H9 (cell line): Measurements from ENCODE around the gene ASGR1. TPM values are rescaled to one million over a fixed set of nuclear protein-coding genes. Genes with fewer than 3 reads are reported as not detected.

Experiments
- DNase-seq: peaks from one replicate; pipeline ENCODE4 v3.0.0-alpha.2; 2017
- H2AFZ ChIP-seq: one replicate; pipeline ENCODE4 v1.6.1; 2013; ENCODE audit warnings: mild to moderate bottlenecking, low read length, control low read depth, moderate library complexity
- H2AK5ac ChIP-seq: 2 replicates; pipeline ENCODE4 v1.6.1; 2013; ENCODE audit warnings: low read length, control low read depth, mixed read lengths; ENCODE audit not compliant: insufficient read length
- H2BK120ac ChIP-seq: one replicate; pipeline ENCODE4 v1.6.1; 2013; ENCODE audit warnings: low read depth, mild to moderate bottlenecking, low read length, control low read depth, inconsistent platforms; ENCODE audit not compliant: poor library complexity, severe bottlenecking
- H2BK12ac ChIP-seq: 2 replicates; pipeline ENCODE4 v1.6.1; 2013; ENCODE audit warnings: low read length, control low read depth, mixed read lengths, low read depth; ENCODE audit not compliant: insufficient read length
- H2BK15ac ChIP-seq: 2 replicates; pipeline ENCODE4 v1.6.1; 2013; ENCODE audit warnings: low read depth, low read length, control low read depth
- H2BK20ac ChIP-seq: one replicate; pipeline ENCODE4 v1.6.1; 2013; ENCODE audit warnings: low read depth, mild to moderate bottlenecking, low read length, control low read depth, inconsistent platforms; ENCODE audit not compliant: poor library complexity, severe bottlenecking
- H2BK5ac ChIP-seq: 2 replicates; pipeline ENCODE4 v1.6.1; 2013; ENCODE audit warnings: low read length, control low read depth, mixed read lengths; ENCODE audit not compliant: insufficient read length
- H3K14ac ChIP-seq: 2 replicates; pipeline ENCODE4 v1.6.1; 2013; ENCODE audit warnings: low read length, control low read depth; ENCODE audit not compliant: insufficient read depth
- H3K18ac ChIP-seq: 2 replicates; pipeline ENCODE4 v1.6.1; 2013; ENCODE audit warnings: low read depth, mild to moderate bottlenecking, mixed read lengths, low read length, control low read depth; ENCODE audit not compliant: insufficient read length
- H3K23ac ChIP-seq: 2 replicates; pipeline ENCODE4 v1.6.1; 2013; ENCODE audit warnings: low read length, control low read depth, mixed read lengths, low read depth; ENCODE audit not compliant: insufficient read length
- H3K23me2 ChIP-seq: 2 replicates; pipeline ENCODE4 v1.6.1; 2013; ENCODE audit warnings: low read depth, mild to moderate bottlenecking, mixed read lengths, low read length, control low read depth; ENCODE audit not compliant: insufficient read length, poor library complexity, severe bottlenecking
- H3K27ac ChIP-seq: 2 replicates; pipeline ENCODE4 v1.5.1; 2013; ENCODE audit warnings: low read length, control low read depth, mixed read lengths, low read depth; ENCODE audit not compliant: insufficient read length
- H3K27me3 ChIP-seq: 2 replicates; pipeline ENCODE4 v1.6.1; 2013; ENCODE audit warnings: low read length, control low read depth, inconsistent platforms; ENCODE audit not compliant: insufficient read depth
- H3K4ac ChIP-seq: 2 replicates; pipeline ENCODE4 v1.6.1; 2013; ENCODE audit warnings: low read depth, mild to moderate bottlenecking, control low read depth, inconsistent platforms, low read length, moderate library complexity
- H3K4me1 ChIP-seq: 2 replicates; pipeline ENCODE4 v1.6.1; 2013; ENCODE audit warnings: low read length, control low read depth, inconsistent platforms; ENCODE audit not compliant: insufficient read depth
- H3K4me2 ChIP-seq: 2 replicates; pipeline ENCODE4 v1.6.1; 2013; ENCODE audit warnings: low read length, control low read depth, mixed read lengths; ENCODE audit not compliant: insufficient read length, insufficient read depth
- H3K56ac ChIP-seq: 2 replicates; pipeline ENCODE4 v1.6.1; 2013; ENCODE audit warnings: low read depth, mild to moderate bottlenecking, mixed read lengths, low read length, control low read depth; ENCODE audit not compliant: insufficient read length
- H3K79me1 ChIP-seq: 2 replicates; pipeline ENCODE4 v1.6.1; 2013; ENCODE audit warnings: low read depth, mild to moderate bottlenecking, moderate library complexity, low read length, control low read depth, inconsistent platforms; ENCODE audit not compliant: insufficient read depth, poor library complexity, severe bottlenecking
- H3K79me2 ChIP-seq: 2 replicates; pipeline ENCODE4 v1.6.1; 2013; ENCODE audit warnings: low read length, control low read depth, inconsistent platforms; ENCODE audit not compliant: insufficient read depth
- H3K9ac ChIP-seq: 2 replicates; pipeline ENCODE4 v1.6.1; 2013; ENCODE audit warnings: low read length, control low read depth, mixed read lengths; ENCODE audit not compliant: insufficient read length; ENCODE audit errors: extremely low read depth
- H3K9me3 ChIP-seq: one replicate; pipeline ENCODE4 v1.6.1; 2013; ENCODE audit warnings: low read depth, low read length, inconsistent platforms; ENCODE audit not compliant: control insufficient read depth
- H3T11ph ChIP-seq: one replicate; pipeline ENCODE4 v1.6.1; 2013; ENCODE audit warnings: mild to moderate bottlenecking, low read length, control low read depth, inconsistent platforms
- H4K20me1 ChIP-seq: one replicate; pipeline ENCODE4 v1.6.1; 2013; ENCODE audit not compliant: control insufficient read depth, insufficient read length, insufficient read depth
- H4K5ac ChIP-seq: 2 replicates; pipeline ENCODE4 v1.6.1; 2013; ENCODE audit warnings: low read depth, mild to moderate bottlenecking, mixed read lengths, low read length, control low read depth; ENCODE audit not compliant: insufficient read length
- H4K8ac ChIP-seq: replicated peaks from 2 replicates; pipeline ENCODE4 v1.6.1; 2013; ENCODE audit warnings: low read length, control low read depth, mixed read lengths, low read depth; ENCODE audit not compliant: insufficient read length
- H4K91ac ChIP-seq: 2 replicates; pipeline ENCODE4 v1.6.1; 2013; ENCODE audit warnings: low read depth, mild to moderate bottlenecking, moderate library complexity, mixed read lengths, low read length, control low read depth; ENCODE audit not compliant: insufficient read length
- H3K27ac Mint-ChIP-seq, 3 experiments: 2 replicates in 2 of 3; 3 replicates in 1 of 3; pipeline ENCODE4 v1.8.0; 2020 to 2021; ENCODE audit warnings: mixed read lengths in 3 of 3, mild to moderate bottlenecking in 1 of 3, moderate library complexity in 1 of 3
- H3K27me3 Mint-ChIP-seq: 2 replicates; pipeline ENCODE4 v1.8.0; 2021; ENCODE audit warnings: low read depth, mild to moderate bottlenecking, moderate library complexity, mixed read lengths
- H3K36me3 Mint-ChIP-seq, 3 experiments: 2 replicates in 2 of 3; 3 replicates in 1 of 3; pipeline ENCODE4 v1.8.0; 2020 to 2021; ENCODE audit warnings: low read depth in 3 of 3, mixed read lengths in 3 of 3; ENCODE audit not compliant: insufficient read depth in 1 of 3
- H3K4me1 Mint-ChIP-seq, 2 experiments: 2 replicates each; pipeline ENCODE4 v1.8.0; 2020; ENCODE audit warnings: mixed read lengths in 2 of 2
- H3K4me3 Mint-ChIP-seq, 2 experiments: 2 replicates in 1 of 2; 3 replicates in 1 of 2; pipeline ENCODE4 v1.8.0; 2020 to 2021; ENCODE audit warnings: mild to moderate bottlenecking in 2 of 2, mixed read lengths in 2 of 2, moderate library complexity in 1 of 2
- H3K9me3 Mint-ChIP-seq, 2 experiments: 2 replicates in 1 of 2; 3 replicates in 1 of 2; pipeline ENCODE4 v1.8.0; 2020; ENCODE audit warnings: mild to moderate bottlenecking in 2 of 2, mixed read lengths in 2 of 2, moderate library complexity in 1 of 2
- CTCF ChIP-seq: fragments of 200-600 bp; sonication (generic); conservative IDR thresholded peaks from 3 replicates; pipeline ENCODE4 v1.8.0; 2021; ENCODE audit warnings: antibody characterized with exemption, mild to moderate bottlenecking
- WGBS: extraction: QIAGEN DNeasy Blood & Tissue Kit; methylation state at CpG from one replicate; pipeline ENCODE4 v1.1.7; 2013; ENCODE audit warnings: missing lambda C conversion rate, low lambda C conversion rate, mixed read lengths; ENCODE audit not compliant: insufficient read length; ENCODE audit errors: extremely low coverage; 5-methylcytosine and 5-hydroxymethylcytosine counted together
- total RNA-seq: library from RNA; stranded (reverse); gene quantifications from 2 replicates; pipeline ENCODE4 v1.2.1, GENCODE V29; 2021

ASGR1 gene
- total RNA-seq, 1 experiment from 2014 or later = 5.9 TPM

GRCh38 chr17:7196651-7197401, 17.7 kb upstream of the ASGR1 start:
- Mint-ChIP-seq H3K27me3 (no peaks in the 10 kb centered on the region), H3K27ac (no peak overlapping the region; a peak in 1 of 7 replicates), H3K9me3 (no peaks in the 10 kb centered on the region), H3K4me1 (peaks cover 0 to 3% of the 10 kb centered on the region in 2 experiments; a peak in 1 of 4 replicates), H3K4me3 (no peak overlapping the region), H3K36me3 (peaks cover 44 to 77% (median 64%) of the 10 kb centered on the region in 3 experiments)
- TF ChIP-seq CTCF = no peak
- Histone ChIP-seq H4K5ac (no peak overlapping the region), H3K4ac (no peak overlapping the region), H3K4me2 (no peak overlapping the region), H3K27me3 (no peaks in the 10 kb centered on the region), H3K23ac (no peak overlapping the region), H3K56ac (no peak overlapping the region), H4K8ac (no peak overlapping the region), H4K91ac (no peak overlapping the region), H2AFZ (no peak overlapping the region), H3K4me1 (no peaks in the 10 kb centered on the region), H3K79me2 (no peaks in the 10 kb centered on the region), H3K27ac (no peak overlapping the region), H4K20me1 (no peaks in the 10 kb centered on the region), H3K23me2 (no peaks in the 10 kb centered on the region), H3T11ph (no peak overlapping the region), H3K9ac (no peak overlapping the region), H3K9me3 (no peaks in the 10 kb centered on the region), H2BK12ac (no peak overlapping the region), H2BK120ac (no peak overlapping the region), H2BK20ac (no peak overlapping the region), H2BK15ac (no peak overlapping the region), H2BK5ac (peak overlapping the region; percentile 81), H2AK5ac (no peak overlapping the region), H3K14ac (no peak overlapping the region), H3K79me1 (no peaks in the 10 kb centered on the region), H3K18ac (no peak overlapping the region)
- DNase-seq = peak; percentile 21
- whole genome bisulfite sequencing = no CpG with 5 or more reads among the region's 22 CpGs
